GM10266 (cell line): Measurements from ENCODE around the gene IGSF23.

Source experiments
- DNase-seq: peaks from one replicate; pipeline ENCODE4 v3.0.0; 2012; ENCODE audit errors: extremely low spot score
- CTCF ChIP-seq: IDR thresholded peaks from 2 replicates; pipeline ENCODE4 v1.5.1; 2012; ENCODE audit warnings: mild to moderate bottlenecking, low read depth; ENCODE audit not compliant: control insufficient read depth, insufficient read depth; ENCODE audit errors: missing control alignments

IGSF23 gene

DNA sequence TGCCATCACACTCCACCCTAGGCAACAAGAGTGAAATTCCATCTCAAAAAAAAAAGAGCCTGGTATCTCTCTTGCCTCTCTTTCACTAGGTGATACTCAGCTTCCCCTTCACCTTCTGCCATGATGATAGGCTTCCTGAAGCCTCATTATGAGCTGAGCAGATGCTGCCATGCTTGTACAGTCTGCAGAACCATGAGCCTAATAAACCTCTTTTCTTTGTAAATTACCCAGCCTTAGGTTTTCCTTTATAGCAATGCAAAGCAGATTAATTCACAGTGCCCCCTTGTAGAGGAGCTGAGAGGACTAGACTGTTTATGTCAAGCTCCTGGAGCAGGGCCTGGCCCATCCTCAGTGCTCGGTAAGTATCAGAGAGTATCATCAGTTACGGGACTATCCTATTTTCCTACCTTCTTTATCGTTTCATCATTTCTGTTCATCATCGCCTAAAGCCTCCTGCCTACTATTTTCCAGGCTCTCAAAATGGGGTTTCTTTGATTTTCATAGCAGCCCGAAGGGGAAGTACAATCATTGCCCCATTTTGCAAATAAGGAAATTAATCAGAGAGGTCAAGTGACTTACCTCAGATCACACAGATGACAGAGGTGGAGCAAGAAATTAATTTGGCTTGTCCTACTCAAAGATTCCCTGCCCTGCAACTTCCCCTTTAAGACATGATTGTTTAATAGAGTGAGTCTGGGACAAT is 33.5 kb upstream of the IGSF23 start:
- no peak for TF ChIP-seq CTCF
- no peak for DNase-seq

DNA sequence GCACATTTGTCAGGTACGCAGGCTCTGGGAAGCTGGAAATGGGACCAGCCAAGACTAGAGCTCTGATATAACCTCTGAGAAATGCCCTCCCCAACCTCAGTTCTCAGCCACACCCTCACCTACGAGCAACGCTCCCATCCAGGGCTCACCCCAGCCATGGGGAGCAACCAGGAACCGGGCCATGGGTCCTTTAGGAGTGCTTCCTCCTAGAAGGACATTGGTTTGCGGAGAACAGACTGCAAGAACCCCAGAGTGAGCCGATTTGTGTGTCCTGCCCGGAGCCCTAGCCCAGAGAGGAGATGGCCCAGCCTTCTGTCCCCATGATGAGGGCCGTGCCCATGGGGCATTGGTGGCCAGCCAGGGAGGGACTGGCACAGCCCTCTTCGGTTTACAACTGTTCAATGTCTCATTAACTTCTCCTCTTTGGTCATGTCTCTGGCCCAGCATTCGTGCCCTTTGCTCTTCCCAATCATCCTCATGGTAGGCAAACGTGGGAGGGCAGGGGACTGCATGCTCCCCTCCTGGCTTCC is 32.9 kb upstream of the IGSF23 start:
- no peak for TF ChIP-seq CTCF
- DNase-seq = no peak

DNA sequence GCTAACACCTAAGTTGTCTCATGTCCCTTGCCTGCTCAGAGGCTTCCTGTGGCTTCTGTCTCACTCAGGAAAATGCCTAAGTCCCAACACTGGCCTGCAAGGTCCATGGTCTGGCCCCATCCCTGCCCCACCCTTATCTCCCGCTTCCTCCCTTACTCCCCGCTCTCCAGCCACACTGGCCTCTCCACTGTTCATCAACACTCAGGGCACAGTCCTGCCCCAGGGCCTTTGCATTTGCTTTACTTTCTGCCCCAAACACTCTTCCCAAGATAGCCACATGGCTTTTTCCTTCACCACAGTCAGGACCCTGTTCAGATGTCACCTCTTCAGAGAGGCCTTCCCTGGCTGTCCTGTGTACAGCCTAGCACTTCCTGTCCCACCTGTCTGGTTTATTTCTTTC is 32.1 kb upstream of the IGSF23 start:
- no peak for DNase-seq
- no peak for TF ChIP-seq CTCF

DNA sequence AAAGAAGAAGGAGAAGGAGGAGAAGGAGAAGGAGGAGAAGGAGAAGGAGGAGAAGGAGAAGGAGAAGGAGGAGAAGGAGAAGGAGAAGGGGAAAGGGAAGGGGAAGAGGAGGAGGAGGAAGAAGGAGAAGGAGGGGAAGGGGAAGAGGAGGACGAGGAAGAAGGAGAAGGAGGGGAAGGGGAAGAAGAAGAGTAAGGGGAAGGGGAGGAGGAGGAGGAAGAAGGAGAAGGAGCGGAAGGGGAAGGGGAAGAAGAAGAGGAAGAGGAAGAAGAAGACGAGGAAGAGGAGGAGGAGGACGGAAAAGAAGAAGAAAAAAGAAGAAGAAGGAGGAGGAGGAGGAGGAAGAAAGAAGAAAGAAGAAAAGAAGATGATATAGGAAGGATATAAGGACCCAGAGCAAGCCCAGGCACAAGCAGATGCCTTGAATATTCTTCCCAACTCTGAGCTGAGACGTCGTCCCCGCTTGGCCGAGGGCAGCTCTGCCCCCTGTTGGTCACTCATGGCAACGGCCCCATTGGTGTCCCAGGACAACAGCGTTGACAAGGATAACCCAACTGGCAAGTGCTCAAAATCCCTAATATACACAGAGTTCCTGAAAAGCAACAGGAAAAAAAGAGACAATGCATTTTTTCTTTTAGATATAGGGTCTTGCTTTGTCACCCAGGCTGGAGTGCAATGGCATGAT is 30.6 kb upstream of the IGSF23 start:
- peak; percentile 31 for DNase-seq
- TF ChIP-seq CTCF = peak; percentile 41

DNA sequence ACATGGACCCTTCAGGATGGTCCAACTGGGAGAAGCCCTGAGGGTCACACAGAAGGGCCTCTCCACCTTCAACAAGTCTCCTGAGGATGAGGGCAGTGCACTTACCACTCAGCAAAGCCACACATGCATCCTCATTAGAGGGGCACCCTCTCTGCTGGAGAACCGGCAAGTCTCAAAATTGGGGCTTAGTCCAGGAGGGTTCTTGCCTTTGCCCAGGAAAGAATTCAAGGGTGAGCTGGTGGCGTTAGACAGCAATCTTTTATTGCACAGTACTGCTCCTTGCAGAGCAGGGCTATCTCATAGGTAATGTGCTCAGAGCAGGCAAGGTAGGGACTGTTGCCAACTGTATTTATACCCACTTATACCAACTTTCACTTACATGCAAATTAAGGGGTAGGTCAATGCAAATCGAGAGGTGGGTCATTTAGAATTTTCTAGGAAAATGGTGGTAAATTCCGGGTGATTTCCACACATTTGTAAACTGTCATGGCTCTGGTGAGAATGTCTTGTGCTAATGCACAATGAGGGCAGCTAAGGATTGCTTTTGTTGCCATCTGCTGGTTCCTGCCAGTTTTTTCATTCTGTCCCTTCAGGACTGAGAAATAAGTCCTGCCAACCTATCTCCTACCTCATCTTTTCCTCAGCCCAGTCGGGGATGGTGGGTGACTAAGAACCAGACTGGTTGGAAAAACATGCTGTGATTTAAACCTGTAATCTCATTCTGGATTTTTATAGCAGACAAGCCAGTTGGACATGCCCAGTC is 27.8 kb upstream of the IGSF23 start:
- no peak for TF ChIP-seq CTCF
- no peak for DNase-seq

DNA sequence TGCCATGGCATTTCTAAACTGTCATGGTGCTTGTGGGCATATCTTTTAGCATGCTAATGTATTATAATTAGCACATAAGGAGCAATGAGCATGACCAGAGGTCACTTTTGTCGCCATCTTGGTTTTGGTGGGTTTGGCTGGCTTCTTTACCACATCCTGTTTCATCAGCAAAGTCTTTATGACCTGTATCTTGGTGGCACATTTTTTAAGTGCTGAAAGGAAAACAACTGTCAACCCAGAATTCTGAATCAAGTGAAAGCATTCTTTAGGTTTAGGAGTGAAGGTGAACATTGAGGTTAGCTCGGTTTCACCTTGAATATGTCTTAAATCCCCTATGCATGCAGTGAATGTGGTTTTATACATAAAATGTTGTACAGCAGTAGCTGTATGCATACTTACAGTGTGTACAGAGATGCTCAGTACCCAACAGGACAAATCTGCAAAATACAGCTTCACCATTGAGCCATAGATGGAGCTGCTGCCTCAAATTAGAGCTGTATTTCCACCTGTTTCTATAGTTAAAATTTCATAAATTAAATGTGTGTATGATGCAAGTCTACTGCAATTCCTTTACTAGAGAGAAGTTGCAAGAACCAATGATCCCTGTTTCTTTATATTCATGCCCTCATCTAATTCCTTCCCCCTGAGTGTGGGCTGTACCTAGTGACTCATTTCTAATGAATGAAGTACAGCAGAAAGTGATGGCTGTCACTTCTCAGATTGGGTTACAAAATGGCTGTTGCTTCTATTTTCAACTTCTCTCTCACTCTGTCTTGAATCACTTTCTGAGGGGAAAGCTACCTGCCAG is 25.2 kb upstream of the IGSF23 start:
- DNase-seq = no peak
- TF ChIP-seq CTCF = no peak
